Upper lobe of left lung (tissue), 4 donors: Measurements from ENCODE around the gene NMB.

ENCODE experiments used
- EP300 ChIP-seq, 4 donors: sonication (generic); formaldehyde crosslinking; IDR thresholded peaks; one replicate each; pipeline ENCODE4 v1.5.1; 2017; ENCODE audit warnings: antibody characterized with exemption in 4 of 4, control low read depth in 2 of 4
- POLR2A ChIP-seq, 4 donors: fragments of 450-650 bp; IDR thresholded peaks; one replicate each; pipeline ENCODE4 v1.5.1; 2016 to 2017; ENCODE audit warnings: antibody characterized with exemption in 4 of 4, mild to moderate bottlenecking in 2 of 4
- POLR2AphosphoS5 ChIP-seq, 2 donors: sonication (generic); formaldehyde crosslinking; IDR thresholded peaks; one replicate each; pipeline ENCODE4 v1.5.1; 2017; ENCODE audit warnings: antibody characterized with exemption in 2 of 2
- TF ChIP-seq, protein P1 (sequence below), 6 experiments: fragments of 450-650 bp in 4 of 6; fragments of 200-600 bp in 2 of 6; sonication (generic) in 2 of 6; IDR thresholded peaks; one replicate each; pipeline ENCODE4 v1.5.1; 2016 to 2019; ENCODE audit warnings: antibody characterized with exemption in 6 of 6

DNA sequence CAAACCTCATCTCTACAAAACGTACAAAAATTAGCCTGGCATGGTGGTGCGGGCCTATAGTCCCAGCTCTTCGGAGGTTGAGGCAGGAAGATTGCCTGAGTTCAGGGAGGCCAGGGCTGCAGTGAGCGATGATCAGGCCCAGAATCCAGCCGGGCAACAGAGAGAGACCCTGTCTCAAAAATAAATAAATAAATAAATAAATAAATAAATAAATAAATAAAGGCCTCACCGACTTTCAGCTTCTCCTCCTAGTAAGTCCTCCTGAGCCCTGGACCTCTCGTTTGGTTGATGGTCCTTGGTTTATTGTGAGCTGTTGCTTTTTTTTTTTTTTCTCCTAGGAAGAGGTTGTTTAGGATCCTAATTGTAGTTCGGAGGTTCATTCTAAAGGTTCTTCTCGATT lies 29.0 kb downstream of the NMB start:
- TF ChIP-seq, protein P1, sequence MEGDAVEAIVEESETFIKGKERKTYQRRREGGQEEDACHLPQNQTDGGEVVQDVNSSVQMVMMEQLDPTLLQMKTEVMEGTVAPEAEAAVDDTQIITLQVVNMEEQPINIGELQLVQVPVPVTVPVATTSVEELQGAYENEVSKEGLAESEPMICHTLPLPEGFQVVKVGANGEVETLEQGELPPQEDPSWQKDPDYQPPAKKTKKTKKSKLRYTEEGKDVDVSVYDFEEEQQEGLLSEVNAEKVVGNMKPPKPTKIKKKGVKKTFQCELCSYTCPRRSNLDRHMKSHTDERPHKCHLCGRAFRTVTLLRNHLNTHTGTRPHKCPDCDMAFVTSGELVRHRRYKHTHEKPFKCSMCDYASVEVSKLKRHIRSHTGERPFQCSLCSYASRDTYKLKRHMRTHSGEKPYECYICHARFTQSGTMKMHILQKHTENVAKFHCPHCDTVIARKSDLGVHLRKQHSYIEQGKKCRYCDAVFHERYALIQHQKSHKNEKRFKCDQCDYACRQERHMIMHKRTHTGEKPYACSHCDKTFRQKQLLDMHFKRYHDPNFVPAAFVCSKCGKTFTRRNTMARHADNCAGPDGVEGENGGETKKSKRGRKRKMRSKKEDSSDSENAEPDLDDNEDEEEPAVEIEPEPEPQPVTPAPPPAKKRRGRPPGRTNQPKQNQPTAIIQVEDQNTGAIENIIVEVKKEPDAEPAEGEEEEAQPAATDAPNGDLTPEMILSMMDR (IDR thresholded peaks at IDR 0.05) = no peak
- TF ChIP-seq POLR2AphosphoS5 (IDR thresholded peaks at IDR 0.05) (no peak), POLR2A (IDR thresholded peaks at IDR 0.05) (no peak), EP300 (IDR thresholded peaks at IDR 0.05) (no peak)
